NCI-H146 (cell line): ENCODE data around the gene NRN1.

ENCODE experiments used
- DNase-seq: peaks from one replicate; lab custom pipeline; 2025; lab: John Stamatoyannopoulos, UW

Gene NRN1

DNA sequence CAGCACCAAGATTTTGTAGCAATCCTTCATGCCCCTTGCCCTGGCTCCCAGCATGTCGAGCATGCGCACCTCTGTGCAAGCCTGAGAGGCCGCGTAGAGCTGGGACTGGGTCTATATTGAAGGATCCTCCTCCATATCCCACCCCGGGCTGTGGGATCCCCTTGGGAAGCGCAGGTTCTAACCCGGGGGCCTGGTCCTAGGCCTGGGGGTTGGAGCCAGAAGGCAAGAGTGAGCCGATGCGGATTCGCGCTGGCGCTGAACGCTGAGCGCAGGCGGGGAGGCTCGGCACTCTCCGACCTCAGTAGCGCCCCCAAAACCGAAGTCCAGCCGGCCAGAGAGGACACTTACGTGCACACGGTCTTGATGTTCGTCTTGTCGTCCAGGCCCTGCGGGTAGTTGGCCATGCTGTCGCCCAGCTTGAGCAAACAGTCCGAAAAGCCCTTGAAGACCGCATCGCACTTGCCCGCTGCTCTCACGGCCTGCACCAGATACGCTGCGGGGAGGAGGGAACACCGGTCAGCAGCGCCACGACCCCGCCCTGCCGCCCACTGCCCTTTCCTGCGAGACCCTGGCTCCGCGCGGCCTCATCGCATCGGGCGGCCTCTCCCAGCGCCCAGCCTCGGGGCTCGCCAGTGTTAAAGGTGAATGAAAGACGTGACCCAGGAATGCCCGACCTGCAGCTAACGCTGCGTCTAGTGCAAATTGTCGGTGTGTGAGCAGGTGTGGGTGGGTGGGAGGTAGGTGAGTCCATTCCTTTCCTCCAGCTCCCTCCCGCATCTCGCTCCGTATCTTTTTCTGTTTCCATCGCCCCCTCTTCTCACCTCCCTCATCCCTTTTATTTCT is 4.5 kb downstream of the NRN1 start:
- no peak for DNase-seq

DNA sequence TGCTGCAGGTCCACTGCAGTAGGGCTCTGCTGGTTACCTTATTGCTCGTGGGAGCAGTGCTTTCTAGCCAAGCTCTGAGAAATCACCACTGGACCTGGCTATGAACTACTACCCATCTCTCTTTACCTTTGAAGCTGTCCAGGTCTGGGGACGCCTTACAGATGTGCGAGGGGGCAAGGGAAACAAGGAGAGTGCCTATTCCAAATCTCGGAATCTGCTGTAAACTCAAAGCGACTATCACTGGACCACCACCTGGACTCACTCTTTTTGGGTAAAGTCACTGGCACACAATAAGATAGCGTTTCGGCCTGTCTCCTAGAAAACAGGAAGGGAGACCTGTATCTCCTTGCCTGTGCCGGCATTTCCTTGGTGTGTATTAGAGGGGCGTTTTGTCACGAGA is 5.3 kb downstream of the NRN1 start:
- DNase-seq, result no peak

DNA sequence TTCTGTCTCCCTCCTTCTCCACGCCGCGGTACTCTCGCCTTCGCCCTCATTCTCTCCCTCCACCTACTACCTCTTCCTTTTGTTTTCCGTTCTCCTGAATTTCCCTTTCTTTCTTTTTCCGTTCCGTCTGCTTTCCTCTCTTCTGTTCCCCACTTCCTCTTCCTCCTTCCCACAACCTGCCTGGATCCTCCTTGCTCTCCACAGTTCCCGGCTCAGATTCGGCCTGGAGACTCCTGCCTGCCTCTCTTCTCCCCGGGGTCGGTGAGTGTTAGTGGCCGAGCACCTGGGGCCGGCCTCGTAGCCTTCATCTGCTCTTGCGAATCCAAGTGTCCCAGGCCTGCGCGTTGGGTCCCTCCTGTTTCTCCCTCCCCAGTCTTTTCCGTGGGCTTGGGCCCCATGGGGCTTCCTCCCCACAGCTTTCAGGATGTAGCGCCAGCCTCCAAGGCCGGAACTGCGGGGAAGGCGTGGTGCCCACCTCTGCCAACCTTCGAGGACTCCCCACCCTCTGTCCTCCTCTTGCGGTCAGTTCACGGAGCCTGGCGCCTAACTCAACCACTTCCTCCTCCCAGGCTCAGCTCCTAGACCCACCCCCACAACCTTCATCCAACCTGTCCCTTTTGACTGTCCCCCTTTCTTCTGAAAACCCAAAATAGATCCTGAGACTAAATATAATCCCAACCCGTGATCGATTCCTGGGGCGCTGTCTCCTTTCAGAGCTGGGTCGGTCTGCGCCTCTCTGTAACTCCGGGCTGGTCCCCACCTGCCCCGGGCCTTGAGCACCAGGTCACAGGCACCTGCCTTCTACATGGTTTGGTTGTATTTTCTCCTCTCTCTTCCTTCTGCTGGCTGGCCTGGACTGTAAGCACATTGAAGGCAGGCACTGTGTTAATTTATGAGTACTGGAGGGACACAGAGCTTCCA is 6.8 kb downstream of the NRN1 start:
- DNase-seq, result no peak

DNA sequence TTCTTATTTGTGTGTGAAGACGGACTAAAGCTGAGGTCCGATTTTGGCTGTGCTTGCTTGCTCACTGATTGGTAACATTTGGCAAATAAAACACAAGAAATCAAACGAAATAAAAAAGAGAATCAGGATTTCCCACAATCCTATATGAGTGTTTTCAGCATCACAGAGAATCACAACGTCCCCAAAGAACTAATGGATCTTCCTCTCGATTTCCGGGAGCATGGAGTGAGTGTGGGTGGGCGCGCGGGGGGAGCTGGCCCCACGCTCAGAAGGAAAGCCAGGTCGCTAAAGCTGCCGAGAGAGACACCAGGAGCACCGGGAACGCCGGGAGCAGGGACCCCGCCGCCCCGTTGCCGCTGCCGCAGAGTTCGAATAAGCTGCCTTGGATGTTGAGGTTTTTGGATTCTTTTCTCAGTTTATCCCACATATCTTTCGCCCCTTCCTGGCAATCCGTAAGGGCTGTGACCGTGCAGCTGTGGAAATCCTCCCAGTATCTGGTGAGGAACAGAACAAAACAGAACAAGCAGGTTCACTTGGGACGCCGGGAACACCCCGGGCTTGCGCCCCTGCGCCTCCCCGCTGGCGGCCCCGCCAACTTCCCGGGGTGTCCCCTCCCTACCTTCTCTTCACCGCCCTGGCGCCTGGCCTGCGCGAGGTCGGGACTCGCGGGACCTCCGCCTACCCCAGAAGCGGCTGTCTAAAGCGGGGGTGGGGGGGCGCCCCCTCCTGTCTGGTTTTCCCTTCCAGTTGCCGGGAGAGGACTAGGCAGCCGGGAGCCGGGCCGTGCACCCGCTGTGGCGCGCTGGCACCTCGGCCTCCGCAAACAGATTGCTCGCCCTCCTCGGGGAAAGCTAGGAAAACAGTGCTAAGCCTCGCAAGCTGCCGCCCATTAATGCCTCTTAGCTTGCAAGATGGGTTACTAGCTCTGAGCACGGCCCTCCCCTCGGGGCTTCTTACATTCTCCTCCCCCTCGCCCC is 7.7 kb downstream of the NRN1 start:
- DNase-seq, result no peak

DNA sequence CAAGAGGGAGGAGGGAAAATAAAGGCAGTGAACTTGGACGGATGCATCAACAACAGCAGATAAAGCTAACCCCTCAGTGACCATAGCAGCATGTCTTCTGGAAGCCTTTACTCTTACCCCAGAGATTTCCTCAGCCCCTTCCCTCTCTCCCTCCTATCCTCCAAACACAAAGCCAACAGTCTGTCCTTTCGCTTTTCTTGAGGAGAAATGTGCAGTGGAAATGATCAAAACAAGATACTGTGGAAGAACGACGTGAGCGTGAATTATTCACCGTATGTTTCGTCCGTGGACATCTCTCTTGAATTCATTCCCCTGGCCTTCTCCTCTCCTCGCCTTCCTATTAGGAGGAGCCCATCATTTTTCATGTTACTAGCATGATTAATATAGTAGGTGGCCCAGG is 8.5 kb downstream of the NRN1 start:
- no peak for DNase-seq

DNA sequence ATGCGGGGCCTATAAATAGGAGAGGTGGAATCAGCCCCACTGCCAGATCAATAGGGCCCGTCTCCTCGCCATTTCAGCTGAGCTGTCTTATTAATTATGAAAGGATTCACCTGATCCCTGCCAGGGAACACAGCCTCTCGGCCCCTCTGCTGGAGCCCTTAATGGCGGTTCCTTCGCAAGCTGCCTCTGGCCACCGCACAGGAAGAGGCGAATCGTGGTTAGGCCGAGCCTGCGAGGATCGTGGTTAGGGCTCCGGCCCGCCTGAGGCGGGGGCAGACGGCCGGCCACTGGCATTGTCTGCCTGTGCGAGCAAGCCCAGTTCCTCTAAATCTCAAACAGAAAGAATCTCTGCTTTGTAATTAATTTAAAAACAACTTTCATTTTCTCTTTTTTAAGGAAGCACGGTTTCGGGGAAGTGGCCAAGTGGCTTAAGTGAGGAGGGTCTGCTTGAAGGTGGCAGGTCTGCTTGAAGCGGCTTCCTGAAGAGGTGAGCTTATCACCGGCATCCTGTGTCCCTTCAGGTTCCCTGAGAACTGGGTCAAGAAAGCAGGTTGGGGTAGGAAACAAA is 9.2 kb downstream of the NRN1 start:
- no peak for DNase-seq

DNA sequence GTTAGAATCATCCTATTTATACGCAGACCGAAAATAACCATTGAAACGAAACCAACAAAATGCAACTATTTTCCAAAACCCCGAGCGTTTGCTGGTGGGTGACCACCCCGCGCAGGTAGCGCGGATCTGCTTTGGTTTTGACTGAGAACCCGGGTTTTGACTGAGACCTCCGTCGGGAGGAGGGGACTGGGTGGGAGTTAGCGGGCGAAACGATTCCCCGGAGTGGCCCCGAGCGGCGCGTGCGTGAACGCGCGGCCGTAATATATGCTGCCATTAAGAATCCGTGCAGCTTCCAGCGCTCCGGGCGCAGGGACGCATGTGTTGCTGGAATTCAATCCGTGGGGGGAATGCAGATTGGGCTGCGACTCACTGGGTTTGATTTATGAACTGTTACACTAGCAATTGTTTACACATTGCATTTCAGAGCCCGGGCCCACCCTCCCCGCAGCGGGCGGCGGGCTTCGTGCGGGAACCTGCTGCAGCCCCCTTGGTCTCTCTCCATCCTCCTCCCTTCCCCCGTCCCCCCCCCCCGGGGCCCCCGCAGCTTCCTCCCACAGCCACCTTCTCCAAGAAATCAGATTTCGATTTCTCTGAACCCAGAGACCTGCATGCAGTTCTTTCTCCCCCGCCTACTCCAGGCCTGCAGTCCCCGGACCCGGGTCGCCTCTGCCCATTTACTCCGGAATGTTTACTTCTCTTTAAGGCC is 9.9 kb downstream of the NRN1 start:
- no peak for DNase-seq

DNA sequence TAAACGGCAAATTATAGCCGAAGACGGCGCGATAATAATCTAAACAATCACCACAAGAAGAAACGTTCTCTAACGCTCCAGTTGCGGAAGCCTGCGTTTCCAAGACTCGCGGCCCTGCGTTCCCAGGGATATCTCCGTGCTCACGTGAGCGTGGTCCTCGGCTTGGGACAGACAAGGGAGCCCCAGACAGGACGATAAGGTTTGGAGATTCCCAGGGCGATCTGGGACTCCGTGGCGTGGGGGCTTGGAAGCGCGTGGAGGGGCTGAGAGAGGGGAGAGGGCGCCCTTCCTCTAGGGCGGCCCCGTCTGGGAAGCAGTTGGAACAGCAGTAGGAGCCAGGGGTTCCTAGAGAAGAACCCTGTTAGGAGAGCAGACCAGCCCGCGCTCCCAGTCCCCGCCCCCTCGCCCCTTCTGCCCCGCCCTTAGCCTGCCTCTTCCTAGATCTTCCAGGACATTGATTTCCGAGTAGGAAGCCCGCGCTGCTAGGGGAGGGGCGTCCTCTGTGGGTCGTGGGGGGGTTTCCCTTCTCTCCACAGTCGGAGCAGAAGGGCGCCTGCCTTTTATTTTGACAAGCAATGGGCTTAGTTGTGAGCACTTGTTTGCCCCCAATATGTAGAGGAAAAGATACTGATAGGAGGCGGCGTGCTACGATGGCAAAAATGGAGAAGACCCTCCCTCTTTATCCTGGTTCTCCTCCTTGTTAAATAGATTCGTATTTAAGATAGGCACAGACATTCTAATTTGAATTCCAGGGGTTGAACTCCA is 10.6 kb downstream of the NRN1 start:
- DNase-seq, result no peak

DNA sequence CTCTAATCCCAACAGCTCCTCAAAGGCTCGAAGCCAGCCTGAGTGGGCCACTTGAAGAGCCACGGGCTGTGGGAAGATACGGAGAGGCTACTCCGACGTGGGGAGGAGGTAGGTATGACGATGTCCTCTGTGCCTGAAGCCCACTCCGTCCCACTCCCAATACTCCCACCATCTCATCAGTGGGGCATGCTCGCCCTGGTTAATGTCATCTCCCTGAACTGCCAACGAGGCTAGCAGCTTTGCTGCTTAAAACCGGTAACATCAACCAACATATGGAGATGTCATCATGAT is 11.1 kb downstream of the NRN1 start:
- no peak for DNase-seq

DNA sequence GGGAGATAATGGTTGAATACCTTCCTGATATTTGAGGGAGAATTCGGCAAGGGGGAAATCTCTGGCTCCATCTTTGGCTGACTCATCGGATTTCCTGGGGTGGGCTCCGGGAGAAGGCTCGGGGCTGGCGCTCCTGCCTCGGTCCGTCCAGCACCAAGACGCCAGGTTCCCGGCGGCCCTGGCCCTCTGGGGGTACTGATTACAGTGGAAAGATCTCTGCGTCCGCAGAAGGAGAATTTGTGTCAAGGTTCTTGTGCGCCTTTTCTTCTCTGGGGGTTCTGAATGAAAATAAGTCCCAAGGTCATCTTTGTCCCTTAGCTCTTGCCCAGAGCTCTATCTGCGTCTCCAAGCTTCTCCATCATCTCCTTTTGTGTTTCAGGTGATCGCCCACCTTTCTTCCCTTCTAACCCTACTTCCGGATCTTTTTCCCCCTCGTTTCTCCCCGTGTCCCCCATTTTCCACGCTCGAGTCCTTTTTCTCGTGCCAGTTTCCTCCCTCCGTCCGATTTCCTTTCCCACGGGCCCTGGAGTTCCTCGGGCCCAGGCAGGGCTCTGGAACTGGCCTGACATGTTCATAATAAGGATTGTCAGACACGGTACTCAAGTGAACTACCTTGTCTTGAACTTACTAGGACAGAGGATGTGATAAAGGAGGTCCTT is 11.6 kb downstream of the NRN1 start:
- DNase-seq, result no peak

DNA sequence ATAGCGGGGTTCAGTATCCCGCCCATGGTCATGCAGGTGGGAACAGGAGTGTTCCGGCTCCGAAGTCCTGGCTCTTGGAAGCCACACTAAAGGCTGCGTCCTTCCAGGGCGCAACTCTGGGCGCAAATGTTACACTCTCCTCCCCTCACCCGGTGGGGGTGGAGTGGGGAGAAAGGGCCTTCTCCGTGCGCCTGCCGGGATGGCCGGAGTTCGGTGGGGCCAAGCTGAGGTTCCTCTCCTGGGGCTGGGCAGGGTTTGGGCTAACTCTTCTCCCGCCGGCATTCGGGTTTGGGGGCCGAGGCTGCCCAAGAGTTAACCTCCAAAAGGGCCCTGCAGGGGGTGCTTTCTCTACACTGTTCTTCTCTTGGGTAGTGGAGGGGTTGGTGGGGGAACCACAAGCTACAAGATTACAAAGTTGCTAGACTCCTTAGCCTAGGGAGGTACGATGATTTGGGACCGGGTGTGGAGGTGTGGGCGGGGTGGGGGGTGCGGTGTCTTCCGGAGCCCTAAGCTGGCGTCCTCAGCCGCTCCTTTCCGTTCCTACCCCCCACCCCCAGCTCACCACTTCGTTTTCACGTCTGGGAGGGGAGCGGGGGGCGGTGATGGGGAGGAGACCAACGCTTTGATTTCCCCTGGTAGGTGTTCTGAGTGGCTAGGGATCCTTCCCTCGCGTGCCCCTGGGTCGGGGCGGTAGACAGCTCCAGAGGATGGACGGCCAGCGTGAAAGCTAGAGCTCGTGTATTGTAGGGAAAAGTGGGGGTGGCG is 12.3 kb downstream of the NRN1 start:
- no peak for DNase-seq

DNA sequence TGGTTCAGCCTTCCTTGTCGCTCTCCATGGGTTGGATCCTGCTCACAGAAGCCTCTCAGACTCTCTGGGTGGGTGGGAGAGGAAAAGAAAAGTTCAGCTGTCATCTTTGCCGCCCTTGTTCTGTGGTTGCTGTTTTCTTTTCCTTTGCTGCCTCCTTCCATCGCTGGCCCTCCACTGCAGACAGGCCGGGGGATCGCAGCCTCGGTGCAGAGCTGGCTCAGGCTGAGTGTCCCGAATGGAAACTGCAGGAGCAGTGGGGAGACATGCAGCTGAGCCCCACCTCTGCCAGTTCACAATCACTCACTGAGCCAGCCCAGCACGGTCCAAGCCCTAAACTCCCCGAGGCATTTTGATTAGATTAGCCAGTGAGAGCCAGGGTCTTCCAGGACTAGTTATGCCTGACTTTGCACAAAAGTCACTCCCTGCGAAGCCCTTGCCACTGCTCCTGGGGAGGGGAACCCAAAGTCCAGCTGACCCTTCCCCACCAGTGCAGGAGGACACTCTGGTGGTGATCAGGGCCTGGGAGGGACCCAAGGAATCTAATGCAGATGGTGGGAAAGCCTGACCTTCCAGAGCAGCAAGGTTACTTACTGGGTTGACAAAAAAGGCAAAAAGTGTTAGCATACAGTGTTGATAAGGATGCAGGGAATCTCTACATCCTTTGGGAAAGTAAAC is 14.0 kb downstream of the NRN1 start:
- no peak for DNase-seq

DNA sequence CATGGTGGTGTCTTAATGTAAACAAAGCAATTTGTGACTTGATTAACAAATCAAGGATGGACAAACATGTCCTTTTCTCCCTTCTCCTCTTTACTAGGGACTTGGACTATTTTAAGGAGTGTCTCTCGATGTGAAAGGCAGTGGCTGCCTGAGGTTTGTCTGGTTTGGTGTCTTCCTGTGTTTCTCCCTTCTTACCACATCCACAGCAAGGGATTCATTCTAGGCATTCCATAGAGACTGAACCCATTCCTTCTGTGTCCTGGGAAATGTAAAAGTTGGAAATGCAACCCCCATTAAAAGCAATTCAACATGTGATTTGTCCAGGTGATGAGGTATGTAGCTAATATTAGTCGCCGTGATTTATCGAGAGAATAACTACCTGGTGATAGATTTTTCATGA is 15.9 kb downstream of the NRN1 start:
- DNase-seq, result no peak

DNA sequence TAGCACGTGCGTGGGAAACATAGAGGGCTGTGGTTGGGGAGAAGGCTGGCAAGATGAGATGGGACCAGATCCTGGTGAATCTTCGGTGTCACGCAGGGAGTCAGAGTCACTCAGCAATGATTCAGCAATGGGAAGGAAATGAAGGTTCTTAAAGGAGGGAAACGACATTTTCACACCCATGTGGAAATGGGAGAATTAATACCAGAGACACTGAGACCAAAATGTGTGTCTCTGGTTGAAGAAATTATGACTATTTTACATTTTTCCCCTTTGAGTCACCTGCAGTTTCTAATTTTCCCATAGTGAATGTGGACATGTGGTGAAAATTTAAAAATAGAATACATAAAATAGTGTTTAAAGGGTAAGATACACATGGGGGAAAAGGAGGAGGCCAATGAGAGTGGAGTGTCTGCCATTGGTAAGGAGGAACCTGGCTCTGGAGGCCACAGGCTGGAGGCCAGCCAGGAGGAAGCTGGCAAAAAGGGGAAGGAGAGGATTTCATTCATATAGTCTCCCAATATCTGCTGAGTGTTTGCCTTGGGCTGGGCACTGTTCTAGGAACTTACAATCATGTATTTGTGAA is 17.5 kb downstream of the NRN1 start:
- DNase-seq, result no peak

DNA sequence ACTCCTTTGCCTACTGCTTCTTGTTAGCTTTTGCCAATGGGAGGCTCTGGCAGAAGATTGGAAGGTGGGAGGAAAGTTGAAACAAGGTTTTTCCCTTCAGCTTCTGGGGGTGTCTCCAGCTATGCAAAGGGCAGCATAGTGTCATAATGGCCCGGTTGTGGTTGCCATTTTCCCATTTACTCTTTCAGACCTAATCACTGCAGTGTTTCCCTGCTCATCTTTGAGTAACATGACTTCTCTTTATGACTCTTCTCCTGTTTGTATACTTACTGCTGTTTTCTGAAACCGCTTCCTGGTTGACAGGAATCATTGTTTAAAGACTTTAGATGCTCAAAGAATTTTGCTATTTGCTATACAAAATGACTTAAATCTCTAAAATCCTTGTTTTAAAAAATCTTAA is 19.9 kb downstream of the NRN1 start:
- DNase-seq, result no peak

DNA sequence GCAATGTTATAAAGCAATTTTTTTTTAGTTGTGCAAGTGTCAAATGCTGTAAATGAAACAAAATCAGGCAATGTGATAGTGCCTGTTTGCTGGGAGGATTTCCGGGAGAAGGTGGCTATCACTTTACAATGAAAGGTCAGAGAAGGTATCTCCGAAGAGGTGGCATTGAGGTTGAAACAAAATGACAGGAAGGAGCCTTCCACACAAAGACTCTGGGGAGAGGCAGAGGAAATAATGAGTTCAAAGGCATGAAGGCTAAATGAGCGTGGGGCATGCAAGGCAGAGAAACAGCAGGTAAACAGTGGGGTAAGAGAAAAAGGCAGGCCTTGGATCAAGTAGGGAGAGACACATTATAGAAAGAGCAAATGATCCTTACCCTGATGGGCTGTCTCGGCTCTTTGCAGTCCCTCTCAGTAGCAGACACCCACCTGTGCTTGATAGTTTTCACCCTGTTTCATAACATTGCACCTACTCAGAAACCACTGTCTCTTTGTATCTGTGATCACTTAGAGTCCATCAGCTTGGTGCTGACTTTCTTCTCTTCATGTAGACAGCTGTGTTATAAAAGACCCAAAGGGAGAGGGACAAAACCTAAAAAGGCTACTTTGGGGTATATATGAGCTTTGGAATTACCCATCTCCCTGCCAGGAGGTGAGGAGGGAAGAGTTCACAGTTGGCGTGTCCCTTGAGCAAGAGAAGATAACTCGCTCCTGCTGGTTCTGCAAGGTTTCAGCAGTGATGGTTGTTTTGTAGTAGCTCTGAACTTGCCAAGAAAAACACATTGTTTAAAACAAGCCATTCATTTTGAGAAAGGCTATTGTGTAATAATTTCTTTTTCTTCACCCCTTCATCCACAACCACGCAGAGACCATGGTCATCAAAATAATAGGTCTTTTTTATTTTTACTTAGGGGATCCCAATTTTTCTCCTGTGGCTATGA is 22.3 kb downstream of the NRN1 start:
- no peak for DNase-seq
